ENCODE data around the gene LAMP2.

LAMP2 gene

GRCh38 chrX:120408168-120408567, 60.9 kb downstream of the LAMP2 start:
- Histone ChIP-seq H3K36me3 (ENCODE audit: low read length) (no peaks in the 10 kb centered on the region), H3K27ac (ENCODE audit: low read depth, low read length) (no peak overlapping the region), H3K9me3 (ENCODE audit: insufficient read depth, low read length) (no peaks in the 10 kb centered on the region), H3F3A (ENCODE audit: insufficient read depth) (no peaks in the 10 kb centered on the region), H3K9me2 (replicated peaks; ENCODE audit: insufficient read depth, low read length) (no peaks in the 10 kb centered on the region), H3K79me2 (ENCODE audit: insufficient read depth, low read length) (no peaks in the 10 kb centered on the region), H3K27me3 (ENCODE audit: low read length) (no peaks in the 10 kb centered on the region), H2AFZ (ENCODE audit: low read depth, low read length, severe bottlenecking) (no peak overlapping the region), H3K4me2 (ENCODE audit: low read depth, low read length, poor library complexity, severe bottlenecking) (no peak overlapping the region), H3K9ac (ENCODE audit: low read length) (no peak overlapping the region), H3K4me3 (ENCODE audit: insufficient read depth, low read length, poor library complexity, severe bottlenecking) (no peak overlapping the region), H4K20me1 (ENCODE audit: low read depth, low read length) (no peaks in the 10 kb centered on the region)
- TF ChIP-seq EZH2phosphoT487 (conservative IDR thresholded peaks at IDR 0.05; ENCODE audit: low read length) (no peak), CTCF (IDR thresholded peaks at IDR 0.05; ENCODE audit: insufficient read depth, low read length, poor library complexity, severe bottlenecking) (no peak)

DNA sequence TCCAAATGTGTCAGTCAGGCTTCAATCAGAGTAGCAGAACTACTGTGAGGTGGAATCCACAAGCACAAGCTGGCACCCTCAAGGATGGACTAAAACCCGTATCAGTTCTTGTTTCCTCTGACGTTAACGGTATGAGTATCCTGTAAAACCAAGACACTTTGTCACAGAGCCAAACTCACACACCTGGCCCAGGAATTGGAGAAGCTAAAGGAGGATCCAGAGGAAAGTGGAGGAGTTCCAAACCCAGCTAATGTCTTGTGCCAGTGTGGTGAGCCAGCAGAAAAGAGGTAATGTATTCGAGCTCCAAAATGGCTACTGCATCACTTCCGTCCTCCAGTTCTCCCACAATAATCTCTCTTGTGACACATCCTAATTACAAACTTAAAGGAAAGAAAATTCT, 62.5 kb downstream of the LAMP2 start:
- Histone ChIP-seq H3K9ac (ENCODE audit: low read length) (no peak overlapping the region), H3F3A (ENCODE audit: insufficient read depth) (no peaks in the 10 kb centered on the region), H2AFZ (ENCODE audit: low read depth, low read length, severe bottlenecking) (no peak overlapping the region), H3K9me3 (ENCODE audit: insufficient read depth, low read length) (no peaks in the 10 kb centered on the region), H3K36me3 (ENCODE audit: low read length) (no peaks in the 10 kb centered on the region), H3K27ac (ENCODE audit: low read depth, low read length) (no peak overlapping the region), H4K20me1 (ENCODE audit: low read depth, low read length) (no peaks in the 10 kb centered on the region), H3K4me2 (ENCODE audit: low read depth, low read length, poor library complexity, severe bottlenecking) (no peak overlapping the region), H3K4me3 (ENCODE audit: insufficient read depth, low read length, poor library complexity, severe bottlenecking) (no peak overlapping the region), H3K79me2 (ENCODE audit: insufficient read depth, low read length) (no peaks in the 10 kb centered on the region), H3K27me3 (ENCODE audit: low read length) (no peaks in the 10 kb centered on the region), H3K9me2 (replicated peaks; ENCODE audit: insufficient read depth, low read length) (no peaks in the 10 kb centered on the region)
- no peak for TF ChIP-seq EZH2phosphoT487 (conservative IDR thresholded peaks at IDR 0.05; ENCODE audit: low read length)
- no peak for TF ChIP-seq CTCF (IDR thresholded peaks at IDR 0.05; ENCODE audit: insufficient read depth, low read length, poor library complexity, severe bottlenecking)

DNA sequence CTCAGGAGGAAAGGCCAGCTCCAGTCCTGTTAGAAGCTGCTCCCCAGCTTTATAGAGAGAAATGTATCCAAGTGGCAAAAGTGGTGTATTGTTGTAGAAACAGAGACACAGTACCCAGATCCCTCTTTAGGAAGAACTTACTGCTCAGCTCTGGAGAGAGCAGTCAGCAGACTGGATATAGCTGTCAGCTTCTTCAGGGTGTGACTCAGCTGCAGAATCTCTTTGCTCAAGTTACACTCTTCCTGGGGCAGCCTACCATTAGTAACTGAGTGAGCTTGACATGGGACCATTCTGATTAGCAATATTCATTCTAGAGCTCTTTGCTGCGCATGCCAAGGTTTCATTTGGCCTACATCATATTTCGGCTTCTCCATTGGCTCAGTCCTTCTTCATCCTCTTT, 66.7 kb downstream of the LAMP2 start:
- H3K9me2 ChIP-seq (replicated peaks; ENCODE audit: insufficient read depth, low read length): no peaks in the 10 kb centered on the region
- H3K36me3 ChIP-seq (ENCODE audit: low read length): no peaks in the 10 kb centered on the region
- H3K27me3 ChIP-seq (ENCODE audit: low read length): no peaks in the 10 kb centered on the region
- H4K20me1 ChIP-seq (ENCODE audit: low read depth, low read length): no peaks in the 10 kb centered on the region
- no peaks in the 10 kb centered on the region for H3K79me2 ChIP-seq (ENCODE audit: insufficient read depth, low read length)
- TF ChIP-seq EZH2phosphoT487 (conservative IDR thresholded peaks at IDR 0.05; ENCODE audit: low read length) (no peak), CTCF (IDR thresholded peaks at IDR 0.05; ENCODE audit: insufficient read depth, low read length, poor library complexity, severe bottlenecking) (no peak)
- no peak overlapping the region for H3K4me3 ChIP-seq (ENCODE audit: insufficient read depth, low read length, poor library complexity, severe bottlenecking)
- H3K27ac ChIP-seq (ENCODE audit: low read depth, low read length): no peak overlapping the region
- no peak overlapping the region for H2AFZ ChIP-seq (ENCODE audit: low read depth, low read length, severe bottlenecking)
- H3K9me3 ChIP-seq (ENCODE audit: insufficient read depth, low read length): no peaks in the 10 kb centered on the region
- no peak overlapping the region for H3K4me2 ChIP-seq (ENCODE audit: low read depth, low read length, poor library complexity, severe bottlenecking)
- H3F3A ChIP-seq (ENCODE audit: insufficient read depth): no peaks in the 10 kb centered on the region
- no peak overlapping the region for H3K9ac ChIP-seq (ENCODE audit: low read length)

GRCh38 chrX:120401301-120401700, 67.8 kb downstream of the LAMP2 start:
- no peaks in the 10 kb centered on the region for H3K79me2 ChIP-seq (ENCODE audit: insufficient read depth, low read length)
- no peaks in the 10 kb centered on the region for H3K36me3 ChIP-seq (ENCODE audit: low read length)
- H3K4me3 ChIP-seq (ENCODE audit: insufficient read depth, low read length, poor library complexity, severe bottlenecking): no peak overlapping the region
- no peaks in the 10 kb centered on the region for H3K9me3 ChIP-seq (ENCODE audit: insufficient read depth, low read length)
- no peak overlapping the region for H3K4me2 ChIP-seq (ENCODE audit: low read depth, low read length, poor library complexity, severe bottlenecking)
- H3F3A ChIP-seq (ENCODE audit: insufficient read depth): no peaks in the 10 kb centered on the region
- no peak overlapping the region for H3K27ac ChIP-seq (ENCODE audit: low read depth, low read length)
- H3K9me2 ChIP-seq (replicated peaks; ENCODE audit: insufficient read depth, low read length): no peaks in the 10 kb centered on the region
- TF ChIP-seq CTCF (IDR thresholded peaks at IDR 0.05; ENCODE audit: insufficient read depth, low read length, poor library complexity, severe bottlenecking) (no peak), EZH2phosphoT487 (conservative IDR thresholded peaks at IDR 0.05; ENCODE audit: low read length) (no peak)
- H3K9ac ChIP-seq (ENCODE audit: low read length): no peak overlapping the region
- H2AFZ ChIP-seq (ENCODE audit: low read depth, low read length, severe bottlenecking): no peak overlapping the region
- no peaks in the 10 kb centered on the region for H3K27me3 ChIP-seq (ENCODE audit: low read length)
- no peaks in the 10 kb centered on the region for H4K20me1 ChIP-seq (ENCODE audit: low read depth, low read length)

Data from SU-DHL-6 (cell line).